RCC 7860 (cell line): Measurements from ENCODE around the gene UBL3.
A peak's percentile ranks its signal among the peaks of the same experiment; 100 is the strongest.

Source experiments
- DNase-seq: peaks from one replicate; pipeline ENCODE4 v3.0.0-alpha.2; 2015; ENCODE audit warnings: low spot score
- FAIRE-seq: peaks from 2 replicates; lab custom pipeline; 2012; peaks lifted over from hg19 to GRCh38; lab: Jason Lieb, UNC

UBL3 gene

GRCh38 chr13:29761160-29761559, 89.3 kb downstream of the UBL3 start:
- FAIRE-seq (no peak), DNase-seq (no peak)

- DNase-seq (no peak), FAIRE-seq (no peak)
Observed at GRCh38 chr13:29760544-29760943, 89.9 kb downstream of the UBL3 start.

GRCh38 chr13:29758531-29759114, 91.8 kb downstream of the UBL3 start:
- peak; percentile 42 for FAIRE-seq
- DNase-seq: peak; percentile 63

GRCh38 chr13:29756506-29756905, 93.9 kb downstream of the UBL3 start:
- no peak for DNase-seq
- no peak for FAIRE-seq

- FAIRE-seq (no peak), DNase-seq (no peak)
Observed at GRCh38 chr13:29754473-29754806, 96.0 kb downstream of the UBL3 start.

- no peak for FAIRE-seq
Observed at GRCh38 chr13:29753618-29754472, 96.6 kb downstream of the UBL3 start.

GRCh38 chr13:29752175-29752574, 98.2 kb downstream of the UBL3 start:
- DNase-seq (no peak), FAIRE-seq (no peak)

More at GRCh38 chr13:29753618-29754472, 96.6 kb downstream of the UBL3 start:
- DNase-seq: no peak

- no peak for DNase-seq
- FAIRE-seq: no peak
Observed at GRCh38 chr13:29750183-29750530, 100.3 kb downstream of the UBL3 start.

GRCh38 chr13:29749401-29750182, 100.8 kb downstream of the UBL3 start:
- FAIRE-seq: no peak
- DNase-seq: no peak

- FAIRE-seq: no peak
- DNase-seq: no peak
Observed at GRCh38 chr13:29748097-29748496, 102.3 kb downstream of the UBL3 start.

GRCh38 chr13:29746148-29746677, 104.2 kb downstream of the UBL3 start:
- FAIRE-seq (no peak), DNase-seq (no peak)

GRCh38 chr13:29745704-29746103, 104.7 kb downstream of the UBL3 start:
- DNase-seq (no peak), FAIRE-seq (no peak)

- FAIRE-seq: no peak
- DNase-seq: no peak
Observed at GRCh38 chr13:29743201-29743786, 107.1 kb downstream of the UBL3 start.

GRCh38 chr13:29740961-29741360, 109.5 kb downstream of the UBL3 start:
- DNase-seq (no peak), FAIRE-seq (no peak)

GRCh38 chr13:29737061-29737460, 113.4 kb downstream of the UBL3 start:
- FAIRE-seq (peak; percentile 73), DNase-seq (no peak)

- DNase-seq (no peak), FAIRE-seq (no peak)
Observed at GRCh38 chr13:29733147-29733611, 117.2 kb downstream of the UBL3 start.

GRCh38 chr13:29730253-29730652, 120.2 kb downstream of the UBL3 start:
- FAIRE-seq (no peak), DNase-seq (no peak)

GRCh38 chr13:29722415-29722814, 128.0 kb downstream of the UBL3 start:
- DNase-seq (no peak), FAIRE-seq (no peak)

- no peak for DNase-seq
- FAIRE-seq: no peak
Observed at GRCh38 chr13:29721766-29722165, 128.7 kb downstream of the UBL3 start.

GRCh38 chr13:29718694-29719093, 131.7 kb downstream of the UBL3 start:
- FAIRE-seq (no peak), DNase-seq (no peak)

- no peak for DNase-seq
- no peak for FAIRE-seq
Observed at GRCh38 chr13:29716493-29716892, 133.9 kb downstream of the UBL3 start.
